PFSK-1 (cell line): Measurements from ENCODE around the gene SARM1.

Source experiments
- POLR2AphosphoS5 ChIP-seq: IDR thresholded peaks from 2 replicates; pipeline ENCODE4 v1.6.1; 2012; ENCODE audit warnings: low read depth, mild to moderate bottlenecking, control low read depth, low read length, moderate library complexity
- TF ChIP-seq, protein P1 (sequence below), 2 experiments: IDR thresholded peaks; 2 replicates each; pipeline versions ENCODE4 v1.6.1 to v1.8.0; 2011 to 2012; ENCODE audit warnings: low read depth in 2 of 2, low read length in 2 of 2, control low read depth in 1 of 2, inconsistent platforms in 1 of 2, mild to moderate bottlenecking in 1 of 2, moderate library complexity in 1 of 2; ENCODE audit not compliant: insufficient read depth in 1 of 2

DNA sequence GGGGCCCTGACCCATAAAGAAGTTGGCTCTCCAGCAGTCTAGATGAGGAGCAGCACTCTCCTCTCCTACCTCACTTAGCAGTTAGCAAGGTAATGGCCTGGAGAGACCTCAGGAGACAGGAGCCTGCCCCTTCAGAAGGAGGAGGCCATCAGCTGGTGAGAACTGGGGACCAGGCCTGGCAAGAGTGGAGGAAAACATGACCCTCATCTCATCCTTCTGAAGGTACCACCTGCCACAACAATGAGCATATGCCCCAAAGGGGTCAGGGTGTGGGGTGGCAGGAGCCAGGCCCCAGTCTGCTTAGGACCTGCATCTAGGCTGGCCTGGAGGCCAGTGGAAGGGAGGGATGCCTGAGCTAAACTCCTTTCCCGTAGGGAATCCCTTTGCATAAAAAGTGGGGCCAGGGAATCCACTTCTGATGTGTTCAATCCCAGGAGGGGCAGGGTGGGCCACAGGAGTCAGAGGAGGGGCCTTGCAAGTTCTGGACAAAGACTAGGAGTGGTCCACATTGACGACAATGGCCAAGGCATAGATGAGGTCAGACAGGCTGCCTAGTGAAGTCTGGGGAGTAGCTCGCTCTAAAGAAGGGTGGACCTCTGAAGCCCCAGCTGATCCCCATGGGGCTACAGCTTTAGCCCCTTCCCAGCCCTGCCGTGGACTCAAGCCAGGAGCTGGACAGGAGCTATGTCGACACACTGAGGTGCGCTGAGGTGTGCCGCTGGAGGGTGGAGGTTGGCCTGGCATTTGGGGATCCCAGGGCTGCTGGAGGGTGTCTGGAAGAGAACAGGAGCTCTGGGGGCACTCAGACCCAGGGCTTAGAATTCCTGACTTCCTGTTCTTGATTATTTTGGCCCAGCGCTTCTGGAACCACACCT lies 7.5 kb upstream of the SARM1 start:
- TF ChIP-seq POLR2AphosphoS5, result no peak
- TF ChIP-seq, protein P1, sequence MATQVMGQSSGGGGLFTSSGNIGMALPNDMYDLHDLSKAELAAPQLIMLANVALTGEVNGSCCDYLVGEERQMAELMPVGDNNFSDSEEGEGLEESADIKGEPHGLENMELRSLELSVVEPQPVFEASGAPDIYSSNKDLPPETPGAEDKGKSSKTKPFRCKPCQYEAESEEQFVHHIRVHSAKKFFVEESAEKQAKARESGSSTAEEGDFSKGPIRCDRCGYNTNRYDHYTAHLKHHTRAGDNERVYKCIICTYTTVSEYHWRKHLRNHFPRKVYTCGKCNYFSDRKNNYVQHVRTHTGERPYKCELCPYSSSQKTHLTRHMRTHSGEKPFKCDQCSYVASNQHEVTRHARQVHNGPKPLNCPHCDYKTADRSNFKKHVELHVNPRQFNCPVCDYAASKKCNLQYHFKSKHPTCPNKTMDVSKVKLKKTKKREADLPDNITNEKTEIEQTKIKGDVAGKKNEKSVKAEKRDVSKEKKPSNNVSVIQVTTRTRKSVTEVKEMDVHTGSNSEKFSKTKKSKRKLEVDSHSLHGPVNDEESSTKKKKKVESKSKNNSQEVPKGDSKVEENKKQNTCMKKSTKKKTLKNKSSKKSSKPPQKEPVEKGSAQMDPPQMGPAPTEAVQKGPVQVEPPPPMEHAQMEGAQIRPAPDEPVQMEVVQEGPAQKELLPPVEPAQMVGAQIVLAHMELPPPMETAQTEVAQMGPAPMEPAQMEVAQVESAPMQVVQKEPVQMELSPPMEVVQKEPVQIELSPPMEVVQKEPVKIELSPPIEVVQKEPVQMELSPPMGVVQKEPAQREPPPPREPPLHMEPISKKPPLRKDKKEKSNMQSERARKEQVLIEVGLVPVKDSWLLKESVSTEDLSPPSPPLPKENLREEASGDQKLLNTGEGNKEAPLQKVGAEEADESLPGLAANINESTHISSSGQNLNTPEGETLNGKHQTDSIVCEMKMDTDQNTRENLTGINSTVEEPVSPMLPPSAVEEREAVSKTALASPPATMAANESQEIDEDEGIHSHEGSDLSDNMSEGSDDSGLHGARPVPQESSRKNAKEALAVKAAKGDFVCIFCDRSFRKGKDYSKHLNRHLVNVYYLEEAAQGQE (IDR thresholded peaks at IDR 0.05; ENCODE audit: insufficient read depth in 1 of 2, low read depth in 2 of 2, low read length in 2 of 2), result no peak
